K562 (cell line): ENCODE results near the gene FARSA. TPM values are rescaled to one million over a fixed set of nuclear protein-coding genes. Genes with fewer than 3 reads are reported as not detected.
A peak's percentile ranks its signal among the peaks of the same experiment; 100 is the strongest.

ENCODE experiments used
- ATAC-seq: fragments of 200-7000 bp; cut with Tn5 transposase; 3 replicates; pipeline ENCODE4 v1.9.1; 2020; ENCODE audit warnings: moderate library complexity
- BruUV-seq: library from RNA; stranded (reverse); fragments of 400-500 nt; replicated peaks from 2 replicates; lab custom pipeline; 2021; lab: Mats Ljungman, UMichigan
- CTCF ChIA-PET: fragments of 300-600 bp; formaldehyde crosslinking; extraction: SDS; loops from one replicate; lab custom pipeline; 2021; ENCODE audit warnings: low intra/inter-chr PET ratio; lab: Yijun Ruan, JAX
- POLR2A ChIA-PET: fragments of 300-600, 350-650 bp; sonication (Branson Sonifier 250); formaldehyde crosslinking; extraction: SDS; loops from one replicate; lab custom pipeline; 2021; ENCODE audit warnings: antibody characterized with exemption, inconsistent platforms; lab: Yijun Ruan, JAX
- DNase-seq, 4 experiments: peaks; one replicate each; pipeline versions ENCODE4 v3.0.0 to v3.0.0-alpha.2; 2011 to 2018; ENCODE audit warnings: low spot score in 3 of 4, mixed read lengths in 3 of 4; ENCODE audit errors: extremely low read depth in 1 of 4
- FAIRE-seq: peaks from 2 replicates; lab custom pipeline; 2011; peaks lifted over from hg19 to GRCh38; lab: Jason Lieb, UNC
- H2AFZ ChIP-seq: 2 replicates; pipeline ENCODE4 v1.6.0; 2011; ENCODE audit warnings: low read depth, low read length, control low read depth, inconsistent platforms
- H3K27ac ChIP-seq: fragments of 200-600 bp; 3 replicates; pipeline ENCODE4 v1.8.0; 2011; ENCODE audit warnings: low read depth, mild to moderate bottlenecking, control low read depth, inconsistent platforms, low read length, moderate library complexity, mixed read lengths; ENCODE audit errors: extremely low read depth
- H3K27me3 ChIP-seq, 2 experiments: fragments of 300-600 bp in 1 of 2; 2 replicates in 1 of 2; 3 replicates in 1 of 2; pipeline versions ENCODE4 v1.6.0 to v1.8.0; 2011; ENCODE audit warnings: inconsistent platforms in 2 of 2, low read length in 2 of 2, mild to moderate bottlenecking in 1 of 2, mixed read lengths in 1 of 2, moderate library complexity in 1 of 2; ENCODE audit not compliant: control insufficient read depth in 2 of 2, insufficient read depth in 2 of 2
- H3K36me3 ChIP-seq: fragments of 300-600 bp; 3 replicates; pipeline ENCODE4 v1.8.0; 2011; ENCODE audit warnings: mild to moderate bottlenecking, low read length, inconsistent platforms; ENCODE audit not compliant: control insufficient read depth, insufficient read depth
- H3K4me1 ChIP-seq, 2 experiments: fragments of 200-600 bp in 1 of 2; replicated peaks in 1 of 2; 2 replicates in 1 of 2; 3 replicates in 1 of 2; pipeline versions ENCODE4 v1.5.1 to v1.8.0; 2011; ENCODE audit warnings: inconsistent platforms in 2 of 2, low read length in 2 of 2, mild to moderate bottlenecking in 1 of 2, mixed read lengths in 1 of 2, moderate library complexity in 1 of 2; ENCODE audit not compliant: control insufficient read depth in 2 of 2, insufficient read depth in 2 of 2
- H3K4me2 ChIP-seq: 2 replicates; pipeline ENCODE4 v1.6.1; 2011; ENCODE audit warnings: low read length, control low read depth, inconsistent platforms, mixed read lengths; ENCODE audit not compliant: insufficient read depth
- H3K4me3 ChIP-seq: fragments of 200-600 bp; sonication (generic), shearing (Covaris generic); 2 replicates; pipeline ENCODE4 v1.5.1; 2016; ENCODE audit warnings: control low read depth, inconsistent platforms
- H3K79me2 ChIP-seq: fragments of 200-600 bp; 3 replicates; pipeline ENCODE4 v1.8.0; 2011; ENCODE audit warnings: low read length, inconsistent platforms; ENCODE audit not compliant: control insufficient read depth, insufficient read depth
- H3K9ac ChIP-seq, 2 experiments: 2 replicates each; pipeline versions ENCODE4 v1.6.0 to v1.6.1; 2011; ENCODE audit warnings: low read depth in 2 of 2, low read length in 2 of 2, control low read depth in 1 of 2, inconsistent platforms in 1 of 2, mild to moderate bottlenecking in 1 of 2, mixed read lengths in 1 of 2; ENCODE audit not compliant: insufficient read depth in 1 of 2
- H3K9me1 ChIP-seq: one replicate; pipeline ENCODE4 v1.6.0; 2011; ENCODE audit warnings: inconsistent platforms, mild to moderate bottlenecking, low read length, moderate library complexity; ENCODE audit not compliant: control insufficient read depth, insufficient read depth
- H3K9me3 ChIP-seq: replicated peaks from 2 replicates; pipeline ENCODE4 v1.5.1; 2011; ENCODE audit warnings: low read depth, low read length, inconsistent platforms; ENCODE audit not compliant: control insufficient read depth, insufficient read depth
- H4K20me1 ChIP-seq: replicated peaks from 2 replicates; pipeline ENCODE4 v1.6.1; 2011; ENCODE audit warnings: low read length, inconsistent platforms, mixed read lengths; ENCODE audit not compliant: control insufficient read depth, insufficient read depth
- CREB3 ChIP-seq: fragments of 450-650 bp; conservative IDR thresholded peaks from 2 replicates; pipeline ENCODE4 v1.6.1; 2016; ENCODE audit warnings: missing genetic modification characterization, low read depth, mild to moderate bottlenecking, missing compliant biosample characterization, moderate library complexity
- FOXP1 ChIP-seq: sonication (generic); formaldehyde crosslinking; IDR thresholded peaks from 2 replicates; pipeline ENCODE4 v1.8.0; 2022; ENCODE audit warnings: mild to moderate bottlenecking, missing genetic modification reagents
- HNRNPL ChIP-seq: fragments of 200-400 bp; formaldehyde crosslinking; IDR thresholded peaks from 2 replicates; pipeline ENCODE4 v1.6.1; 2017; ENCODE audit warnings: low read depth, mild to moderate bottlenecking, low read length
- KHSRP ChIP-seq: fragments of 450-650 bp; IDR thresholded peaks from 2 replicates; pipeline ENCODE4 v1.6.1; 2017
- POLR2AphosphoS5 ChIP-seq: IDR thresholded peaks from 2 replicates; pipeline ENCODE4 v1.6.1; 2011; ENCODE audit warnings: mild to moderate bottlenecking, low read depth, low read length, moderate library complexity; ENCODE audit not compliant: control insufficient read depth, insufficient read depth
- SRF ChIP-seq, 2 experiments: fragments of 250-450, 450-650 bp in 1 of 2; sonication (Bioruptor Pico) in 1 of 2; sonication (generic) in 1 of 2; formaldehyde crosslinking; IDR thresholded peaks; 2 replicates each; pipeline versions ENCODE4 v1.5.0 to v1.5.1; 2020 to 2022; ENCODE audit warnings: mild to moderate bottlenecking in 1 of 2, missing genetic modification reagents in 1 of 2
- USF2 ChIP-seq: sonication (generic); formaldehyde crosslinking; IDR thresholded peaks from 2 replicates; pipeline ENCODE4 v1.5.0; 2020; ENCODE audit warnings: missing genetic modification reagents
- WGBS: fragments of 100-300 bp; shearing (Covaris generic); methylation state at CpG from one replicate; pipeline ENCODE4 v1.1.6; 2016; ENCODE audit warnings: low coverage, mixed read lengths; ENCODE audit not compliant: insufficient coverage; ENCODE audit errors: missing lambda C conversion rate; 5-methylcytosine and 5-hydroxymethylcytosine counted together
- in situ Hi-C: fragments of 300-500 bp; cut with MboI; formaldehyde crosslinking; loops from 4 replicates; pipeline ENCODE4 v1.15.0; 2018; ENCODE audit warnings: inconsistent platforms, mixed read lengths
- intact Hi-C: fragments of 100-400 bp; cut with micrococcal nuclease; formaldehyde crosslinking; loops from 2 replicates; pipeline ENCODE4 v1.14.2; 2022
- polyA plus RNA-seq, 8 experiments: library from polyadenylated mRNA; depleted of rRNA in 4 of 8; stranded (reverse) in 5 of 8; unstranded in 3 of 8; fragments of >200 nt; fragmentation: Nextera tagmentation in 2 of 8; fragmentation: Illumina TruSeq in 1 of 8; extraction: Ambion mirVana in 2 of 8; extraction: Trizol in 1 of 8; gene quantifications; 2 replicates each; pipeline versions ENCODE4 v1.2.1 to v1.2.3, GENCODE V29; 2011 to 2014; ENCODE audit warnings: inconsistent platforms in 1 of 8, missing spikeins in 1 of 8
- total RNA-seq, 7 experiments: library from RNA; depleted of rRNA in 6 of 7; stranded (reverse); fragments of >200 nt in 6 of 7; fragmentation: Illumina TruSeq in 2 of 7; extraction: Trizol in 2 of 7; gene quantifications; 2 replicates each; pipeline versions ENCODE4 v1.2.1 to v1.2.3, GENCODE V29; 2011 to 2021; ENCODE audit warnings: low replicate concordance in 1 of 7
- TF ChIP-seq, protein P1 (sequence below): fragments of 250-450 bp; sonication (Bioruptor Pico); IDR thresholded peaks from 2 replicates; pipeline ENCODE4 v1.4.0; 2020; ENCODE audit warnings: mild to moderate bottlenecking, moderate library complexity
- TF ChIP-seq, protein P2 (sequence below): fragments of 450-650 bp; IDR thresholded peaks from 2 replicates; pipeline ENCODE4 v1.6.1; 2014; ENCODE audit warnings: low read depth, mild to moderate bottlenecking, moderate library complexity, borderline replicate concordance
- TF ChIP-seq, protein P3 (sequence below): sonication (generic); formaldehyde crosslinking; IDR thresholded peaks from 2 replicates; pipeline ENCODE4 v1.8.0; 2022; ENCODE audit warnings: missing genetic modification reagents, mild to moderate bottlenecking, moderate library complexity, borderline replicate concordance

FARSA gene
- total and polyA plus RNA-seq, 9 of the 15 experiments (the other 6 are each of a cell fraction or from before 2014, with no cell fraction given), result 25.2 to 237 (median 89.6) TPM

DNA sequence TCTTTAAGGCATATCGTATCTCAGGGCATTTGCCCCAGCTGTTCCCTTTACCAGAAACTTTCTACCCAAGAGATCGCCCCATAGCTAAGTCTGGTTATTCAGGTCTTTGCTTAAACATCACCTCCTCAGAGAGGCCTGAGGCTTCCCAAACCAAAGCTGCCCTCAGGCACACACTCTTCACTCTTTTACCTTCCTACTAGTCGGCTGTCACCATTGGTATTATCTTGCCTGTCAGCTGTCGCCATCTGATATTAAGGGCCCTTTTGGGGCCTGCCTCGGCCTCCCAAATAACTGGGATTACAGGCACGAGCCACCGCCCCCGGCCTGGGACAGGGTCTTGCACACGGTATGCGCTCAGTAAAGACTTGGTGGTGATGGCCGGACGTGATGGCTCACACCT is 22.5 kb upstream of the FARSA start:
- FAIRE-seq, result peak; percentile 72
- peak overlapping the region; percentile 88 to 99 for H3K9ac ChIP-seq
- no peaks in the 10 kb centered on the region for H3K27me3 ChIP-seq
- no peak for DNase-seq
- H3K4me3 ChIP-seq, result peak overlapping the region; percentile 96
- in situ Hi-C loops, result no loop called here
- intact Hi-C loops, result no loop called here
- ChIA-PET CTCF (no interaction called here), POLR2A (interaction anchor here (0.6 to 3.7 kb wide), 9 partner anchors 8 to 105 kb away, joined by 3 to 18 read pairs (median 6); partner anchors contain the start of genes GCDH and RAD23A)
- no peaks in the 10 kb centered on the region for H3K9me1 ChIP-seq
- H3K27ac ChIP-seq, result peak overlapping the region; percentile 92; the same call in 1 of the 3 replicates
- 7% methylated on average over 12 of the region's 12 CpGs for WGBS
- ATAC-seq, result 0 out of 3 replicates have a peak, but pooled peaks have one; percentile 2
- H2AFZ ChIP-seq, result no peak overlapping the region
- peaks cover 0 to 39% of the 10 kb centered on the region in 2 experiments; a peak in 3 of 5 replicates for H3K4me1 ChIP-seq
- H3K36me3 ChIP-seq, result peaks cover 45% of the 10 kb centered on the region; the same call in 2 of the 3 replicates
- no peaks in the 10 kb centered on the region for H3K9me3 ChIP-seq
- peaks cover 50% of the 10 kb centered on the region for H3K79me2 ChIP-seq
- H4K20me1 ChIP-seq, result no peaks in the 10 kb centered on the region; the same call in 1 of the 2 replicates
- peak overlapping the region; percentile 96 for H3K4me2 ChIP-seq
- TSS peak; percentile 50 for BruUV-seq
- TF ChIP-seq, protein P1, sequence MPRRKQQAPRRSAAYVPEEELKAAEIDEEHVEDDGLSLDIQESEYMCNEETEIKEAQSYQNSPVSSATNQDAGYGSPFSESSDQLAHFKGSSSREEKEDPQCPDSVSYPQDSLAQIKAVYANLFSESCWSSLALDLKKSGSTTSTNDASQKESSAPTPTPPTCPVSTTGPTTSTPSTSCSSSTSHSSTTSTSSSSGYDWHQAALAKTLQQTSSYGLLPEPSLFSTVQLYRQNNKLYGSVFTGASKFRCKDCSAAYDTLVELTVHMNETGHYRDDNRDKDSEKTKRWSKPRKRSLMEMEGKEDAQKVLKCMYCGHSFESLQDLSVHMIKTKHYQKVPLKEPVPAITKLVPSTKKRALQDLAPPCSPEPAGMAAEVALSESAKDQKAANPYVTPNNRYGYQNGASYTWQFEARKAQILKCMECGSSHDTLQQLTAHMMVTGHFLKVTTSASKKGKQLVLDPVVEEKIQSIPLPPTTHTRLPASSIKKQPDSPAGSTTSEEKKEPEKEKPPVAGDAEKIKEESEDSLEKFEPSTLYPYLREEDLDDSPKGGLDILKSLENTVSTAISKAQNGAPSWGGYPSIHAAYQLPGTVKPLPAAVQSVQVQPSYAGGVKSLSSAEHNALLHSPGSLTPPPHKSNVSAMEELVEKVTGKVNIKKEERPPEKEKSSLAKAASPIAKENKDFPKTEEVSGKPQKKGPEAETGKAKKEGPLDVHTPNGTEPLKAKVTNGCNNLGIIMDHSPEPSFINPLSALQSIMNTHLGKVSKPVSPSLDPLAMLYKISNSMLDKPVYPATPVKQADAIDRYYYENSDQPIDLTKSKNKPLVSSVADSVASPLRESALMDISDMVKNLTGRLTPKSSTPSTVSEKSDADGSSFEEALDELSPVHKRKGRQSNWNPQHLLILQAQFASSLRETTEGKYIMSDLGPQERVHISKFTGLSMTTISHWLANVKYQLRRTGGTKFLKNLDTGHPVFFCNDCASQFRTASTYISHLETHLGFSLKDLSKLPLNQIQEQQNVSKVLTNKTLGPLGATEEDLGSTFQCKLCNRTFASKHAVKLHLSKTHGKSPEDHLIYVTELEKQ (CRISPR knock-in tag), result no peak
- no peak for TF ChIP-seq POLR2AphosphoS5
- no peak for TF ChIP-seq KHSRP
- TF ChIP-seq, protein P2, sequence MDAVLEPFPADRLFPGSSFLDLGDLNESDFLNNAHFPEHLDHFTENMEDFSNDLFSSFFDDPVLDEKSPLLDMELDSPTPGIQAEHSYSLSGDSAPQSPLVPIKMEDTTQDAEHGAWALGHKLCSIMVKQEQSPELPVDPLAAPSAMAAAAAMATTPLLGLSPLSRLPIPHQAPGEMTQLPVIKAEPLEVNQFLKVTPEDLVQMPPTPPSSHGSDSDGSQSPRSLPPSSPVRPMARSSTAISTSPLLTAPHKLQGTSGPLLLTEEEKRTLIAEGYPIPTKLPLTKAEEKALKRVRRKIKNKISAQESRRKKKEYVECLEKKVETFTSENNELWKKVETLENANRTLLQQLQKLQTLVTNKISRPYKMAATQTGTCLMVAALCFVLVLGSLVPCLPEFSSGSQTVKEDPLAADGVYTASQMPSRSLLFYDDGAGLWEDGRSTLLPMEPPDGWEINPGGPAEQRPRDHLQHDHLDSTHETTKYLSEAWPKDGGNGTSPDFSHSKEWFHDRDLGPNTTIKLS, result no peak
- no peak for TF ChIP-seq FOXP1 (CRISPR knock-in tag)
- no peak for TF ChIP-seq CREB3
- no peak for TF ChIP-seq SRF (CRISPR knock-in tag; IDR thresholded peaks at IDR 0.05)
- TF ChIP-seq, protein P3, sequence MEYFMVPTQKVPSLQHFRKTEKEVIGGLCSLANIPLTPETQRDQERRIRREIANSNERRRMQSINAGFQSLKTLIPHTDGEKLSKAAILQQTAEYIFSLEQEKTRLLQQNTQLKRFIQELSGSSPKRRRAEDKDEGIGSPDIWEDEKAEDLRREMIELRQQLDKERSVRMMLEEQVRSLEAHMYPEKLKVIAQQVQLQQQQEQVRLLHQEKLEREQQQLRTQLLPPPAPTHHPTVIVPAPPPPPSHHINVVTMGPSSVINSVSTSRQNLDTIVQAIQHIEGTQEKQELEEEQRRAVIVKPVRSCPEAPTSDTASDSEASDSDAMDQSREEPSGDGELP (CRISPR knock-in tag), result peak; percentile 49; the same call in 1 of the 2 replicates
- no peak for TF ChIP-seq USF2 (CRISPR knock-in tag)
- TF ChIP-seq HNRNPL, result no peak
